22Rv1 (cell line): ENCODE measurements around the gene RAP1GAP2.

ENCODE experiments used
- ZFX ChIP-seq: fragments of 450-650 bp; IDR thresholded peaks from 2 replicates; pipeline ENCODE4 v1.6.1; 2017; ENCODE audit warnings: antibody characterized with exemption, borderline replicate concordance
- TF ChIP-seq, protein P1 (sequence below): fragments of 450-650 bp; IDR thresholded peaks from 2 replicates; pipeline ENCODE4 v1.5.1; 2017; ENCODE audit warnings: mild to moderate bottlenecking

DNA sequence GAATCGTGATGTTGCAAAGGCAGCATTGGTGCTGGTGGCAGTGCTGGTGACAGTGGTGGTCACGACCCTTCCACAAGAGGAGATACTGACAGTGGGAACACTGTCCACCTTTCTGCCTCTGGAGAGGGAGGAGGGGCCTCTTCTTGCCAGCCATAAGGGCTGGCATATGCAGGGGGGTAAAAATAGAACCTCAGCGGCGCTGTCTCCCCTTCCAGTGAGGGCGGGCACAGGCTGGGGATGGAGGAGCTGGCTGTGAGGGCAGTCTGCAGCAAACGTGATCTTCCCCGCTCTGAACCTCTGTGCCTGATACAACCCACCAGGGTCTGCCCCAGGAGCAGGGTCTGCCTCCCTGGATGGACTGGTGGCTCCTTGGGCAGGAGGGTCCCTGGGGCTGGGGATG, 3.4 kb downstream of the RAP1GAP2 start:
- TF ChIP-seq, protein P1, sequence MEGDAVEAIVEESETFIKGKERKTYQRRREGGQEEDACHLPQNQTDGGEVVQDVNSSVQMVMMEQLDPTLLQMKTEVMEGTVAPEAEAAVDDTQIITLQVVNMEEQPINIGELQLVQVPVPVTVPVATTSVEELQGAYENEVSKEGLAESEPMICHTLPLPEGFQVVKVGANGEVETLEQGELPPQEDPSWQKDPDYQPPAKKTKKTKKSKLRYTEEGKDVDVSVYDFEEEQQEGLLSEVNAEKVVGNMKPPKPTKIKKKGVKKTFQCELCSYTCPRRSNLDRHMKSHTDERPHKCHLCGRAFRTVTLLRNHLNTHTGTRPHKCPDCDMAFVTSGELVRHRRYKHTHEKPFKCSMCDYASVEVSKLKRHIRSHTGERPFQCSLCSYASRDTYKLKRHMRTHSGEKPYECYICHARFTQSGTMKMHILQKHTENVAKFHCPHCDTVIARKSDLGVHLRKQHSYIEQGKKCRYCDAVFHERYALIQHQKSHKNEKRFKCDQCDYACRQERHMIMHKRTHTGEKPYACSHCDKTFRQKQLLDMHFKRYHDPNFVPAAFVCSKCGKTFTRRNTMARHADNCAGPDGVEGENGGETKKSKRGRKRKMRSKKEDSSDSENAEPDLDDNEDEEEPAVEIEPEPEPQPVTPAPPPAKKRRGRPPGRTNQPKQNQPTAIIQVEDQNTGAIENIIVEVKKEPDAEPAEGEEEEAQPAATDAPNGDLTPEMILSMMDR = no peak
- no peak for TF ChIP-seq ZFX
